Vagina (tissue), 2 donors: ENCODE results near the gene KRTAP5-2. TPM values are rescaled to one million over a fixed set of nuclear protein-coding genes. Genes with fewer than 3 reads are reported as not detected.
A peak's percentile ranks its signal among the peaks of the same experiment; 100 is the strongest.

Experiments
- DNase-seq, 2 donors: peaks; one replicate each; pipeline ENCODE4 v3.0.0-alpha.2; 2017; ENCODE audit errors: extremely low spot score in 2 of 2
- H3K27ac ChIP-seq: fragments of 200-600 bp; sonication (generic); one replicate; pipeline ENCODE4 v1.5.1; 2019
- H3K27me3 ChIP-seq: fragments of 200-600 bp; sonication (generic); one replicate; pipeline ENCODE4 v1.5.1; 2019
- H3K36me3 ChIP-seq, 2 donors: fragments of 200-600 bp; sonication (generic); one replicate each; pipeline ENCODE4 v1.5.1; 2017 to 2019
- H3K4me1 ChIP-seq: fragments of 200-600 bp; sonication (generic); one replicate; pipeline ENCODE4 v1.5.1; 2019
- H3K4me3 ChIP-seq, 2 donors: fragments of 200-600 bp; sonication (generic); 1 replicate in 1 of 2; 2 replicates in 1 of 2; pipeline ENCODE4 v1.5.1; 2016 to 2019
- H3K9me3 ChIP-seq: fragments of 200-600 bp; sonication (generic); one replicate; pipeline ENCODE4 v1.5.1; 2019
- POLR2A ChIP-seq, 2 donors: fragments of 450-650 bp; IDR thresholded peaks; one replicate each; pipeline ENCODE4 v1.6.1; 2017; ENCODE audit warnings: antibody characterized with exemption in 2 of 2, mild to moderate bottlenecking in 2 of 2, moderate library complexity in 2 of 2
- POLR2AphosphoS5 ChIP-seq, 2 donors: sonication (generic); formaldehyde crosslinking; IDR thresholded peaks; one replicate each; pipeline ENCODE4 v1.9.0; 2017; ENCODE audit warnings: antibody characterized with exemption in 2 of 2, mild to moderate bottlenecking in 2 of 2, low read depth in 1 of 2; ENCODE audit not compliant: insufficient read depth in 1 of 2
- intact Hi-C: fragments of 100-400 bp; cut with DNase I; formaldehyde crosslinking; loops from one replicate; pipeline ENCODE4 v1.15.1; 2023
- total RNA-seq: library from RNA; depleted of rRNA; stranded (reverse); fragments of >200 nt; gene quantifications from one replicate; pipeline ENCODE4 v1.2.3, GENCODE V29; 2016
- TF ChIP-seq, protein P1 (sequence below), 3 experiments: fragments of 450-650 bp in 2 of 3; fragments of 200-600 bp in 1 of 3; sonication (generic) in 1 of 3; IDR thresholded peaks; one replicate each; pipeline ENCODE4 v1.5.1; 2017 to 2019; ENCODE audit warnings: antibody characterized with exemption in 3 of 3, mild to moderate bottlenecking in 2 of 3, moderate library complexity in 2 of 3

Gene KRTAP5-2
- total RNA-seq, 1 donor from 2014 or later, result not detected

DNA sequence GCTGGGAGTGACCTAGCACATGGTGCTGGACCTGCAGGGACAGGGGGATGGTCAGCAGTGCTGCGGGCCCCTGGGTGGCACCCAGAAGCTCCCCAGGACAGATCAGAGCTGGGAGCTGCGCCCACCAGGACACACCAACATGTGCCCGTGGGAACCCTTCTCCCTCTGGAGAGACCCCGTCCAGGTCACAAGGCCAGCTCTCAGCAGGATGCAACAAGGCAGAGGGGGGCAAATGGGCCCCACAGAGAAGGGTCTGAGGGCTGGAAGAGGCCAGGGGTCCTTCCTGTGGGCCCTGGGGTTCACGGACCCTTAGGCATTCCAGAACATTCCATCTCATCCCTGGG lies 32.2 kb downstream of the KRTAP5-2 start:
- intact Hi-C loops, result no loop called here
- Histone ChIP-seq H3K27me3 (no peaks in the 10 kb centered on the region), H3K27ac (no peak overlapping the region), H3K36me3 (no peaks in the 10 kb centered on the region), H3K9me3 (no peaks in the 10 kb centered on the region), H3K4me3 (no peak overlapping the region), H3K4me1 (peaks cover 22% of the 10 kb centered on the region)
- DNase-seq, result no peak
- TF ChIP-seq, protein P1, sequence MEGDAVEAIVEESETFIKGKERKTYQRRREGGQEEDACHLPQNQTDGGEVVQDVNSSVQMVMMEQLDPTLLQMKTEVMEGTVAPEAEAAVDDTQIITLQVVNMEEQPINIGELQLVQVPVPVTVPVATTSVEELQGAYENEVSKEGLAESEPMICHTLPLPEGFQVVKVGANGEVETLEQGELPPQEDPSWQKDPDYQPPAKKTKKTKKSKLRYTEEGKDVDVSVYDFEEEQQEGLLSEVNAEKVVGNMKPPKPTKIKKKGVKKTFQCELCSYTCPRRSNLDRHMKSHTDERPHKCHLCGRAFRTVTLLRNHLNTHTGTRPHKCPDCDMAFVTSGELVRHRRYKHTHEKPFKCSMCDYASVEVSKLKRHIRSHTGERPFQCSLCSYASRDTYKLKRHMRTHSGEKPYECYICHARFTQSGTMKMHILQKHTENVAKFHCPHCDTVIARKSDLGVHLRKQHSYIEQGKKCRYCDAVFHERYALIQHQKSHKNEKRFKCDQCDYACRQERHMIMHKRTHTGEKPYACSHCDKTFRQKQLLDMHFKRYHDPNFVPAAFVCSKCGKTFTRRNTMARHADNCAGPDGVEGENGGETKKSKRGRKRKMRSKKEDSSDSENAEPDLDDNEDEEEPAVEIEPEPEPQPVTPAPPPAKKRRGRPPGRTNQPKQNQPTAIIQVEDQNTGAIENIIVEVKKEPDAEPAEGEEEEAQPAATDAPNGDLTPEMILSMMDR (IDR thresholded peaks at IDR 0.05), result no peak
- no peak for TF ChIP-seq POLR2AphosphoS5 (IDR thresholded peaks at IDR 0.05; ENCODE audit: insufficient read depth in 1 of 2, low read depth in 1 of 2)
- no peak for TF ChIP-seq POLR2A (IDR thresholded peaks at IDR 0.05)

DNA sequence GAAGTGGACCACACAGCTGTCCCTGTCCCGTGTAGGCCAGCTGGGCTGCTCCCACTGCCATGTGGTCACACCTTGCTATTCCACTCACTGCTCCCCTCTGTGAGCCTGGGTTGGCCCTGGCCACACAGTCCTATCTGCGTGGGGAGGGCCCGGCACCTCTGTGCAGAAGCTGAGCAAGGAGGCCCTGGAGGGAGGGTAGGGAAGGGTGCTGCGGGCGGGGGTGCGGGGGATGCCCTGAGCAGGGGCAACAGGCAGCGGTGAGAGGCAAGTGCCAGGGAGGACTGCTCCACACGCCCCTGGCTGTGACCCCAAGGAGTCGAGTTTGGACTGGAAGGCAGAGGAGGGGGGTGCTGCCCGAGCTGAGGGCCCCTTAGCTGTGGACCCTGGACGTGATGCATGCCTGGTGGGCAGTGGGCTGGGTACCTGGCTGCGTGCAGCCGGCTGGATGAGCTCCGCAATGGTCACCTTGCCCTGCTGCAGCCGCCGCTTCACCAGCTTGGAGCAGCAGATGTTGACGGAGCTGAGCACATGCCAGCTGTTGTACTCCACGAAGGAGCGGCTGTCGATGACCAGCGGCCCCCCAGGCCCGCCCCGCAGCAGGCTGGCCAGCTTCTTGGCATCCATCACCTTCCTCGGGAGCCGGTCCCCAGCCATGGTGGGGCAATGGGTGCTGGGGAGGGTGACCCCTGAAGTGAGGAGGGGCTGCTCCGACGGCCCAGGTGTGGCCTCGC lies 32.8 kb downstream of the KRTAP5-2 start:
- TF ChIP-seq POLR2A (IDR thresholded peaks at IDR 0.05) (no peak), POLR2AphosphoS5 (IDR thresholded peaks at IDR 0.05; ENCODE audit: insufficient read depth in 1 of 2, low read depth in 1 of 2) (no peak)
- TF ChIP-seq, protein P1 (IDR thresholded peaks at IDR 0.05), result no peak
- Histone ChIP-seq H3K9me3 (no peaks in the 10 kb centered on the region), H3K27ac (no peak overlapping the region), H3K36me3 (no peaks in the 10 kb centered on the region), H3K4me1 (peaks cover 16% of the 10 kb centered on the region), H3K4me3 (no peak overlapping the region), H3K27me3 (no peaks in the 10 kb centered on the region)
- intact Hi-C loops, result no loop called here
- DNase-seq, result no peak

DNA sequence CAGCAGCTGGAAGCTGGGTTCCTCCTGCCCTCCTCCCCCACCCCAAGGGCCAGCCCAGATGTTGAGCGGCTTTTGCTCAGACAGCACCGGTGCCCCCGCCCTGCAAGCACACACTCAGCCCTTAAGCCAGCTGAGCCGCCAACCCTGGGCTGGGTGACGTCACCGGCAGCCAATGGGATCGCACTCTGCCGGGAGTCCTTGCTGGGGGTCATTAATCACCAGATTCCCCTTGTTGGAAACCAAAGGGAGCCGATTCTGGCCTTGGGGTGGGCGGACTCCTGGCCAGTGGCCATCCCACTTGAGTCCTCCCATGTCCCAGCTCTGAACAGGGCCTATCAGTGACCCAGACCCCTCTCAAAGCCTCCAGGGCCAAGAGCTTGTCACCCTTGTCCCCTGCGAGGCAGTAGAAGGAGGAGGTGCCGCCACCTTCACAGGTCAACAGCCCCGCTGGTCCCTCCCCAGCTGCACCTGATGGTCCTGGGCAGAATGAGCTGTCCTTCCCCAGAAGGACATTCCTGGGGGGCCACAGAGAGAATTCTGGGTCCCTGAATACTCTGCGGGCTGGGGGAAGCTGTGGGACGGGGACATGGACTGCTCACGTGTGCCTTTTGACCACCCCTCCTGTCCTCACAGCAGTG lies 33.4 kb downstream of the KRTAP5-2 start:
- H3K27ac ChIP-seq, result peak overlapping the region; percentile 43
- no peaks in the 10 kb centered on the region for H3K36me3 ChIP-seq
- peaks cover 17% of the 10 kb centered on the region for H3K4me1 ChIP-seq
- DNase-seq, result no peak
- intact Hi-C loops, result no loop called here
- H3K27me3 ChIP-seq, result no peaks in the 10 kb centered on the region
- no peaks in the 10 kb centered on the region for H3K9me3 ChIP-seq
- no peak overlapping the region for H3K4me3 ChIP-seq
- TF ChIP-seq, protein P1 (IDR thresholded peaks at IDR 0.05), result no peak
- TF ChIP-seq POLR2AphosphoS5 (IDR thresholded peaks at IDR 0.05; ENCODE audit: insufficient read depth in 1 of 2, low read depth in 1 of 2), result peak in 1 of 2 donors; percentile 18
- no peak for TF ChIP-seq POLR2A (IDR thresholded peaks at IDR 0.05)

DNA sequence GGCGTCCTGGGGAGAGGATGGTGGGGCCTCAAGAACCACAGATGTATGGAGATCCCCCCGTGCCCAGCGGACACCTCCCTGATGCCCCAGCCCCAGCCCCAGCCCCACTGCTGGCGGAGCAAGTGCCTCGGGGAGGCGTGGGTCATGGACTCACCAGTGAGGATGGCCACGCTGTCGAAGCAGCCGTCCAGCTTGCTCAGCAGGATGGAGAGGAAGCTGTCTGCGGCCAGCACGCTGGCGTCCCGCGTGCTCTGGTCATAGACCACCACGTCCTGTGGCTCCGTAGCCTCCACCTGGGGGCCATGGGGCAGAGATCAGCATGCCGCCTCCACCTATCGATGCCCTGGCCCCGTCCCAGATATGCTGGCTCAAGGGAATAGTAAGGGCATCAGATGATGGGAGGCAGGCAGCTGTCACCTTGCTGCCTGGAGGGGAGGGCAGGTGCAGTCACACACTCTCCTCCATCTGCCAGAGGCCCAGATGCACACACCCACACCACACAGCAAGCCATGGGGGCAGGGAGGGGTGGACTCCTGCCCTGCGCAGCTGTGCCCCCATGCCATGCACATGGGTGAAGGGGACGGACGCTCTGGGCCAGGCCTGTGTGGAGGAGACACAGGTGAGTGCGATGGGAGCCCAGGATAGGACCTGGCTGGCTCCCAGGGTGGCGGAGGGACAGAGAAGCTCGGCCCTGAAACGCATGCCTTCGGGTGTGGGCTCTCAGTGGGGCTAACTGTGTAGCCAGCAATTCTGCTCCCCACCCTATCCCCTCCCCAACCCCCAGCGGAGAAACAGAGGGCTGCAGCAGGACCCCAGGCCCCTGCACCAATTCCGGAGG lies 34.2 kb downstream of the KRTAP5-2 start:
- no peaks in the 10 kb centered on the region for H3K9me3 ChIP-seq
- no peak for DNase-seq
- H3K36me3 ChIP-seq, result no peaks in the 10 kb centered on the region
- H3K4me3 ChIP-seq, result no peak overlapping the region
- H3K27me3 ChIP-seq, result no peaks in the 10 kb centered on the region
- peaks cover 24% of the 10 kb centered on the region for H3K4me1 ChIP-seq
- TF ChIP-seq POLR2AphosphoS5 (IDR thresholded peaks at IDR 0.05; ENCODE audit: insufficient read depth in 1 of 2, low read depth in 1 of 2) (no peak), POLR2A (IDR thresholded peaks at IDR 0.05) (no peak)
- TF ChIP-seq, protein P1 (IDR thresholded peaks at IDR 0.05), result no peak
- intact Hi-C loops, result no loop called here
- no peak overlapping the region for H3K27ac ChIP-seq
